GM23338 (cell line): ENCODE measurements around the gene EIF4G3. TPM values are rescaled to one million over a fixed set of nuclear protein-coding genes. Genes with fewer than 3 reads are reported as not detected.

ENCODE experiments used
- ATAC-seq: fragments of 200-7000 bp; cut with Tn5 transposase; 3 replicates; pipeline ENCODE4 v1.9.1; 2020
- DNase-seq: peaks from one replicate; pipeline ENCODE4 v3.0.0-alpha.2; 2015; ENCODE audit warnings: low spot score
- H2AFZ ChIP-seq: fragments of 200-600 bp; sonication (generic); 2 replicates; pipeline ENCODE4 v1.8.0; 2016; ENCODE audit warnings: antibody characterized with exemption, mild to moderate bottlenecking, moderate library complexity
- H3F3A ChIP-seq: fragments of 200-600 bp; sonication (generic); replicated peaks from 2 replicates; pipeline ENCODE4 v1.8.0; 2017; ENCODE audit warnings: antibody characterized with exemption, mixed run types, low read depth
- H3K27ac ChIP-seq: fragments of 200-600 bp; sonication (generic); 2 replicates; pipeline ENCODE4 v1.6.1; 2016; ENCODE audit warnings: low read depth
- H3K27me3 ChIP-seq: fragments of 200-600 bp; sonication (generic); 2 replicates; pipeline ENCODE4 v1.8.0; 2016; ENCODE audit warnings: mild to moderate bottlenecking, mixed run types, moderate library complexity; ENCODE audit not compliant: insufficient read depth
- H3K36me3 ChIP-seq: fragments of 200-600 bp; sonication (generic); 2 replicates; pipeline ENCODE4 v1.8.0; 2016; ENCODE audit warnings: mild to moderate bottlenecking; ENCODE audit not compliant: insufficient read depth
- H3K4me1 ChIP-seq: fragments of 200-600 bp; sonication (generic); 2 replicates; pipeline ENCODE4 v1.8.0; 2016; ENCODE audit warnings: mild to moderate bottlenecking, moderate library complexity; ENCODE audit not compliant: insufficient read depth
- H3K4me2 ChIP-seq: fragments of 200-600 bp; sonication (generic); 2 replicates; pipeline ENCODE4 v1.7.1; 2017; ENCODE audit warnings: mixed run types
- H3K4me3 ChIP-seq: fragments of 200-600 bp; sonication (generic); 2 replicates; pipeline ENCODE4 v1.6.1; 2016; ENCODE audit warnings: mixed run types
- H3K79me2 ChIP-seq: fragments of 200-600 bp; sonication (generic); replicated peaks from 2 replicates; pipeline ENCODE4 v1.8.0; 2017; ENCODE audit warnings: mild to moderate bottlenecking; ENCODE audit not compliant: insufficient read depth
- H3K9me2 ChIP-seq: fragments of 200-600 bp; sonication (generic); 2 replicates; pipeline ENCODE4 v1.8.0; 2017; ENCODE audit not compliant: insufficient read depth
- H4K20me1 ChIP-seq: fragments of 200-600 bp; sonication (generic); replicated peaks from 2 replicates; pipeline ENCODE4 v1.8.0; 2017; ENCODE audit warnings: mild to moderate bottlenecking; ENCODE audit not compliant: insufficient read depth
- H3K27ac Mint-ChIP-seq: 2 replicates; pipeline ENCODE4 v1.8.0; 2020; ENCODE audit warnings: inconsistent platforms, mild to moderate bottlenecking, moderate library complexity, mixed read lengths
- H3K27me3 Mint-ChIP-seq: 3 replicates; pipeline ENCODE4 v1.8.0; 2022; ENCODE audit warnings: low read depth, mild to moderate bottlenecking, moderate library complexity, mixed read lengths, inconsistent platforms; ENCODE audit not compliant: insufficient read depth, poor library complexity
- H3K36me3 Mint-ChIP-seq: 3 replicates; pipeline ENCODE4 v1.8.0; 2021; ENCODE audit warnings: low read depth, mild to moderate bottlenecking, inconsistent platforms, moderate library complexity, mixed read lengths
- H3K4me1 Mint-ChIP-seq: 3 replicates; pipeline ENCODE4 v1.8.0; 2020; ENCODE audit warnings: mild to moderate bottlenecking, inconsistent platforms, mixed read lengths
- H3K4me3 Mint-ChIP-seq: 3 replicates; pipeline ENCODE4 v1.8.0; 2021; ENCODE audit warnings: moderate library complexity, mild to moderate bottlenecking, inconsistent platforms, mixed read lengths
- H3K9me3 Mint-ChIP-seq: 3 replicates; pipeline ENCODE4 v1.8.0; 2020; ENCODE audit warnings: moderate library complexity, mild to moderate bottlenecking, inconsistent platforms, mixed read lengths
- ETS1 ChIP-seq: IDR thresholded peaks from 2 replicates; pipeline ENCODE4 v1.6.1; 2016; ENCODE audit warnings: antibody characterized with exemption
- EZH2 ChIP-seq: fragments of 200-600 bp; sonication (generic); IDR thresholded peaks from one replicate; pipeline ENCODE4 v1.8.0; 2017; ENCODE audit warnings: antibody characterized with exemption, mild to moderate bottlenecking, low read depth; ENCODE audit not compliant: unreplicated experiment
- STAT1 ChIP-seq: IDR thresholded peaks from one replicate; pipeline ENCODE4 v1.6.1; 2016; ENCODE audit warnings: antibody characterized with exemption; ENCODE audit not compliant: unreplicated experiment
- ZNF114 ChIP-seq: fragments of 250-450 bp; sonication (Bioruptor Pico); IDR thresholded peaks from 2 replicates; pipeline ENCODE4 v1.5.0; 2020; ENCODE audit warnings: mild to moderate bottlenecking, moderate library complexity
- ZNF462 ChIP-seq: fragments of 250-450 bp; sonication (Bioruptor Pico); IDR thresholded peaks from 2 replicates; pipeline ENCODE4 v1.5.0; 2020; ENCODE audit warnings: mild to moderate bottlenecking, moderate library complexity
- polyA plus RNA-seq: library from polyadenylated mRNA; unstranded; fragments of >200 nt; fragmentation: Nextera tagmentation; extraction: Ambion mirVana; gene quantifications from 2 replicates; pipeline ENCODE4 v1.2.1, GENCODE V29; 2016
- total RNA-seq: library from RNA; depleted of rRNA; stranded (reverse); fragments of >200 nt; shearing (Covaris generic); gene quantifications from 2 replicates; pipeline ENCODE4 v1.2.3, GENCODE V29; 2014

The EIF4G3 gene
- total and polyA plus RNA-seq, 2 experiments from 2014 or later, result 37.9 to 68.1 TPM

DNA sequence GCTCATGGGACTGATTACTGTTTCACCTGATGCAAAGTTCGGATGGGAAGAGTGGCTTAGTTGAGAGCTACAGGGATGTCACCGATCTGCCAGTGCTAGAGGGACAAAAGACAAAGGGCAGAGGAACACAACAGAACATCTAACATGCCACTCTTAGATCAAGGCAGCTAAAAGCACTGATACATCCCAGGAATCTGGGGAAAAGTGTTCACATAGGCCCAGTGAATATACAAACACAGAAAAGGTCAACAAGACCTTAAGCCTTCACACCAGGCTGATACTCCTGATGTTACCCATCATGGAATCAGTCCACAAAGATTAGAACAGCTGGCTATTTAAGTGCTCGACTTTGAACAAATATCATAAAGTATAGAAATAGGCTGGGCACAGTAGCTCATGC lies 163.2 kb downstream of the EIF4G3 start:
- peaks cover 4% of the 10 kb centered on the region for H3K4me1 Mint-ChIP-seq
- peaks cover 17% of the 10 kb centered on the region for H4K20me1 ChIP-seq

More for the DNA sequence above, 163.2 kb downstream of the EIF4G3 start:
- no peaks in the 10 kb centered on the region for H3K4me1 ChIP-seq
- ATAC-seq (no peak), DNase-seq (no peak)
- no peaks in the 10 kb centered on the region for H3K9me2 ChIP-seq
- H3K27ac ChIP-seq, result no peak overlapping the region
- no peaks in the 10 kb centered on the region for H3K36me3 ChIP-seq
- Mint-ChIP-seq H3K27ac (peak overlapping the region; percentile 10; the same call in 1 of the 2 replicates), H3K4me3 (no peak overlapping the region), H3K9me3 (no peaks in the 10 kb centered on the region), H3K36me3 (0 out of 3 replicates have a peak, but pooled peaks cover 4% of the 10 kb centered on the region), H3K27me3 (peaks cover 2% of the 10 kb centered on the region)
- peaks cover 97% of the 10 kb centered on the region for H3K79me2 ChIP-seq
- TF ChIP-seq STAT1, result no peak
- no peak for TF ChIP-seq ETS1
- TF ChIP-seq ZNF114 (CRISPR knock-in tag), result no peak
- no peak for TF ChIP-seq ZNF462 (CRISPR knock-in tag)
- TF ChIP-seq EZH2, result no peak
- H3K4me3 ChIP-seq, result no peak overlapping the region
- no peak overlapping the region for H2AFZ ChIP-seq
- H3K4me2 ChIP-seq, result no peak overlapping the region
- H3K27me3 ChIP-seq, result no peaks in the 10 kb centered on the region
- no peaks in the 10 kb centered on the region for H3F3A ChIP-seq
